GM21723 (cell line): Measurements from ENCODE around the gene ATP8A2.
"Not testable (repeated sequence)": the region's sequence is repeated elsewhere in the genome, so short reads cannot be mapped to it uniquely, and the experiment has no call there.

Source experiments
- ATAC-seq: cut with Tn5 transposase; IDR thresholded peaks from one replicate; pipeline ENCODE4 v1.9.1; 2021; ENCODE audit warnings: mild to moderate bottlenecking, moderate library complexity; ENCODE audit not compliant: unreplicated experiment

The ATP8A2 gene

GRCh38 chr13:25529425-25529824, 157.7 kb downstream of the ATP8A2 start:
- no peak for ATAC-seq

- no peak for ATAC-seq
Measured at GRCh38 chr13:25538276-25538675, 166.5 kb downstream of the ATP8A2 start.

- ATAC-seq = no peak
Measured at GRCh38 chr13:25541434-25542123, 169.8 kb downstream of the ATP8A2 start.

GRCh38 chr13:25548991-25549390, 177.2 kb downstream of the ATP8A2 start:
- not testable (repeated sequence) for ATAC-seq

- ATAC-seq = no peak
Measured at GRCh38 chr13:25561812-25562211, 190.0 kb downstream of the ATP8A2 start.

- no peak for ATAC-seq
Measured at GRCh38 chr13:25570185-25570584, 198.4 kb downstream of the ATP8A2 start.

- no peak for ATAC-seq
Measured at GRCh38 chr13:25571237-25571636, 199.5 kb downstream of the ATP8A2 start.

- not testable (repeated sequence) for ATAC-seq
Measured at GRCh38 chr13:25572171-25572570, 200.4 kb downstream of the ATP8A2 start.

GRCh38 chr13:25574437-25575411, 202.9 kb downstream of the ATP8A2 start:
- peak; percentile 63 for ATAC-seq

- no peak for ATAC-seq
Measured at GRCh38 chr13:25575562-25575961, 203.8 kb downstream of the ATP8A2 start.

- ATAC-seq = no peak
Measured at GRCh38 chr13:25578526-25578925, 206.8 kb downstream of the ATP8A2 start.

- ATAC-seq = no peak
Measured at GRCh38 chr13:25579221-25579620, 207.4 kb downstream of the ATP8A2 start.

GRCh38 chr13:25581351-25581750, 209.6 kb downstream of the ATP8A2 start:
- ATAC-seq = no peak

GRCh38 chr13:25584087-25584486, 212.3 kb downstream of the ATP8A2 start:
- ATAC-seq = no peak

- no peak for ATAC-seq
Measured at GRCh38 chr13:25585000-25585399, 213.2 kb downstream of the ATP8A2 start.

GRCh38 chr13:25587326-25587980, 215.7 kb downstream of the ATP8A2 start:
- no peak for ATAC-seq

- no peak for ATAC-seq
Measured at GRCh38 chr13:25588336-25589060, 216.7 kb downstream of the ATP8A2 start.

- no peak for ATAC-seq
Measured at GRCh38 chr13:25598421-25598820, 226.6 kb downstream of the ATP8A2 start.

- no peak for ATAC-seq
Measured at GRCh38 chr13:25602176-25602575, 230.4 kb downstream of the ATP8A2 start.

GRCh38 chr13:25604106-25604505, 232.3 kb downstream of the ATP8A2 start:
- ATAC-seq = no peak

GRCh38 chr13:25607096-25607495, 235.3 kb downstream of the ATP8A2 start:
- ATAC-seq = no peak
